Coronary artery (tissue), 2 donors: ENCODE data around the gene PKN1.

Experiments
- DNase-seq: peaks from one replicate; pipeline ENCODE4 v3.0.0-alpha.2; 2017; ENCODE audit warnings: low spot score
- H3K27ac ChIP-seq, 2 donors: fragments of 200-600 bp; sonication (generic); one replicate each; pipeline ENCODE4 v1.5.1; 2016 to 2019
- H3K4me3 ChIP-seq: fragments of 200-600 bp; sonication (generic); 2 replicates; pipeline ENCODE4 v1.5.1; 2016; ENCODE audit warnings: mild to moderate bottlenecking, moderate library complexity
- TF ChIP-seq, protein P1 (sequence below): fragments of 200-600 bp; sonication (generic); IDR thresholded peaks from one replicate; pipeline ENCODE4 v1.5.1; 2019; ENCODE audit warnings: antibody characterized with exemption

The PKN1 gene

DNA sequence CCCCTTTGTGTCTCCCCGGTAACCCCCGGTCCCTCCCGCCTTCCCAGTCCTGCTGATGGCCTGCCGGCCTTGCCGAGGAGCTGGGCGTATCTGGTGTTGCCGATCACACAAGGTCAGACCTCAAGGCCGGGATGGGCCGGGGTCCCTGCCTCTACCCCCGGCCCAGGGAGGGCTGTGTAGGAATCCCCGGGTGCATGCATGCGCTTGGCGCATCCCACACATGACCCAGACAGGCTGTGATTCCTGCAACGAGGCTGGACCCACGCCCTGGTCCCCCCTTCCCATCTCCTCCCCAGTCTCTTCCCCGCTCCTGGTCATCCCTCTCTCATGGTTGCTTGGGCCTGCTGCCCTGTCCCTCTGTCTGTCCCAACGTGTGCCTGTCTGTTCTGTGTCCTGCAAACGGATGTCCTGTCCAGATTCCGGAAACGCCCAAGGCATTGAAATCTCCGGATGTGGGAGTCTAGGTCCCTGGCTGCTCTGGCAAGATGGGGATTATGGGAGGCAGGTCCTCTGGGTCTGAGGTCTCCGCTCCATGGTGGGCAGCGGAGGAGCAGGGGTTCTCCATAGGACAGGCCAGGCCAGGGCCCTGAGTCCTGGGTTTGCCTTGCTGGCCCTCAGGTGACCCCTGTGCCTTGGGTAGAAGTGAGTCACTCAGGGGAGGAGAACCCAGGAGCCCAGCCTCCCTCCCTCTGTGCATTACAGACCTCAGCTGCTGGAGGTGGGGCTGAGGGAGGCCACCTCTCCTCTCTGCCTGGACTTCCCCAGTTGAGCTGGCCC is 1.6 kb downstream of the PKN1 start:
- peak; percentile 88 for DNase-seq
- Histone ChIP-seq H3K27ac (peak overlapping the region; percentile 66 to 89), H3K4me3 (peak overlapping the region; percentile 79)
- TF ChIP-seq, protein P1, sequence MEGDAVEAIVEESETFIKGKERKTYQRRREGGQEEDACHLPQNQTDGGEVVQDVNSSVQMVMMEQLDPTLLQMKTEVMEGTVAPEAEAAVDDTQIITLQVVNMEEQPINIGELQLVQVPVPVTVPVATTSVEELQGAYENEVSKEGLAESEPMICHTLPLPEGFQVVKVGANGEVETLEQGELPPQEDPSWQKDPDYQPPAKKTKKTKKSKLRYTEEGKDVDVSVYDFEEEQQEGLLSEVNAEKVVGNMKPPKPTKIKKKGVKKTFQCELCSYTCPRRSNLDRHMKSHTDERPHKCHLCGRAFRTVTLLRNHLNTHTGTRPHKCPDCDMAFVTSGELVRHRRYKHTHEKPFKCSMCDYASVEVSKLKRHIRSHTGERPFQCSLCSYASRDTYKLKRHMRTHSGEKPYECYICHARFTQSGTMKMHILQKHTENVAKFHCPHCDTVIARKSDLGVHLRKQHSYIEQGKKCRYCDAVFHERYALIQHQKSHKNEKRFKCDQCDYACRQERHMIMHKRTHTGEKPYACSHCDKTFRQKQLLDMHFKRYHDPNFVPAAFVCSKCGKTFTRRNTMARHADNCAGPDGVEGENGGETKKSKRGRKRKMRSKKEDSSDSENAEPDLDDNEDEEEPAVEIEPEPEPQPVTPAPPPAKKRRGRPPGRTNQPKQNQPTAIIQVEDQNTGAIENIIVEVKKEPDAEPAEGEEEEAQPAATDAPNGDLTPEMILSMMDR = no peak

DNA sequence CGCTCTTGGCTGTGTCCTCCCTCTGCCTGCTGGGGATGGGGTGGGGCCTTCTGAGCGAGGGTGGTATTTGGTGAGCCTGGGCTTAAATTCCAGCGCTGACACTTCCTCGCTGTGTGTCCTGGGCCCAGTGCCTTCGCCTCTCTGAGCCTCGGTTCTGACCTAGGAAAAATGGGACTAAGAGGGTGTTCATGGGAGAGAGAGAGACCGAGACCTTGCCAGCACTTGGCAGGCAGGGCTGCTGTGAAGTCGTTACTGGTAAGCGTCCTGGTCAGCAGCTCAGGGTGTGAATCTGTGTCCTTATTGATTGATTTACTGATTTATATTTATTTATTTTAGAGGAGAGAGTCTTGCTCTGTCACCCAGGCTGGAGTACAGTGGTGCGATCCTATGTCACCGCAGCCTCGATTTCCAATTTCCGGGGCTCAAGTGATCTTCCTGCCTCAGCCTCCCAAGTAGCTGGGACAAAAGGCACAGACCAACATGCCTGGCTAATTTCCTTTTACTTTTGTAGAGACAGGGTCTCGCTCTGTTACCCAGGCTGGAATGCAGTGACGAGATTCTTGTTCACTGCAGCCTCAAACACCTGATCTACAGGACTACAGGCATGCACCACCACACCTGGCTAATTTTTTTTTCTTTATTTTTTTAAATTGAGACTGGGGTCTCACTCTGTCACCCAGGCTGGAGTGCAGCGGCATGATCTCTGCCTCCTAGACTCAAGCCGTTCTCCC is 2.4 kb downstream of the PKN1 start:
- Histone ChIP-seq H3K27ac (peak overlapping the region; percentile 66 to 89), H3K4me3 (peak overlapping the region; percentile 79)
- TF ChIP-seq, protein P1 = no peak
- DNase-seq = no peak

DNA sequence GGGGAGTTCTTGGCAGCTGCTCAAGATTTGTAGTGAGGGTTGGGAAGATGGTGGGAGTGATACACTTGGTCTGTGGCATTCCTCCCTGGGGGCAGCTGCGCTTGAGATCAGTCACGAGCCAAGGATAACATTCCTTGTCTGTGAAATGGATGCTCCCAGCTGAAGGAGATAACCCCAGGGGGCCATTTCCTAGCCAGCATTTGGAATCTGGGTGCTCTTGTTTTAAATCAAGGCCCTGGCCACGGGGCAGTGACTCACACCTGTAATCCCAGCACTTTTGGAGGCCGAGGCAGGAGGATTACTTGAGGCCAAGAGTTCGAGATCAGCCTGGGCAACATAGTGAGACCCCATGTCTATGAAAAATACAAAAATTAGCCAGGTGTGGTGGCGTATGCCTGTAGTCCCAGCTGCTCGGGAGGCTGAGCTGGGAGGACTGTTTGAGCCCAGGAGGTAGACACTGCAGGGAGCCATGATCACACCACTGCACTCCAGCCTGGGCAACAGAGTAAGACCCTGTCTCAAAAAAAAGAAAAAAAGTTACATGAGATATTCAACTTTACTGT is 4.6 kb downstream of the PKN1 start:
- DNase-seq = no peak
- H3K4me3 ChIP-seq = no peak overlapping the region
- TF ChIP-seq, protein P1 = no peak
- H3K27ac ChIP-seq = no peak overlapping the region

DNA sequence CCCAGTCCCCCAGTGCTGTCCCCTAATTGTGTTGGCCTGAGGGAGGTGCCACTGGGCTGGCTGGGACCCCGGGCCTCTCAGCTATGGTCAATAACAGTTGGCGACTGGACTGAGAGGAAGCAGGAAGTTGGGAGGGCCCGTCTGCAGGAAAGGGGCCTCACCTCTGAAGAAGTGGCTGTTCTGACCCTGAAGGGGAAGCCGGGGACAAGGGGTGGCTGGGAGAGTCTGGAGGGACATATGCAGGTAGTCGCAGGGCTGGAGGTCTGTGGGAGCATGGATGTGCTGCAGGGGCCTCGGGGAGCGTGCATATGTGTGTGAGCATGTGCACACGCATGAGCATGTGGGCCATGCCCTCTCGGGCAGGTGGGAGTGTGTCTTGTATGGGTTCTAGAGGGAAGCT is 5.9 kb downstream of the PKN1 start:
- H3K27ac ChIP-seq = no peak overlapping the region
- TF ChIP-seq, protein P1 = no peak

DNA sequence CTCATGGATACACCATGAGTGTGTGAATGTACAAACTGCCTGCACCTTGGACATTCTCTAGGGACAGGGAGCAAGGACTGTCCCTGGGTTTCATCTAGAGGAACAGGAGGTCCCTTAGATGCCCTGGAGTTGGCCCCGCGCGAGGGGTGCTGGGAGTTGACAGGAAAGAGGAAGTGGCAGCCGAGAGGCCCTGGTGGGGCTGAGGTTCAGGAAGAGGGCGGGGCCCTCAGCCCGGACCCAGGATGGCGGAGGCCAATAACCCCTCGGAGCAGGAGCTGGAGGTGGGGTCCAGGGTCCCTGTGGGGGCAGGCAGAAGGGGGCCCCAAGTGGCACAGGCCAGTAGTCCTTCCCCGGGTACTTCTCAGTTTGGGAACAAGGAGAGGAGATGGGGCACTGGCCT is 6.9 kb downstream of the PKN1 start:
- no peak for DNase-seq
- TF ChIP-seq, protein P1 = no peak
- peak overlapping the region in 1 of 2 donors; percentile 62 for H3K27ac ChIP-seq
- peak overlapping the region; percentile 53 for H3K4me3 ChIP-seq

More for the DNA sequence above, 5.9 kb downstream of the PKN1 start:
- DNase-seq = no peak
- no peak overlapping the region for H3K4me3 ChIP-seq

DNA sequence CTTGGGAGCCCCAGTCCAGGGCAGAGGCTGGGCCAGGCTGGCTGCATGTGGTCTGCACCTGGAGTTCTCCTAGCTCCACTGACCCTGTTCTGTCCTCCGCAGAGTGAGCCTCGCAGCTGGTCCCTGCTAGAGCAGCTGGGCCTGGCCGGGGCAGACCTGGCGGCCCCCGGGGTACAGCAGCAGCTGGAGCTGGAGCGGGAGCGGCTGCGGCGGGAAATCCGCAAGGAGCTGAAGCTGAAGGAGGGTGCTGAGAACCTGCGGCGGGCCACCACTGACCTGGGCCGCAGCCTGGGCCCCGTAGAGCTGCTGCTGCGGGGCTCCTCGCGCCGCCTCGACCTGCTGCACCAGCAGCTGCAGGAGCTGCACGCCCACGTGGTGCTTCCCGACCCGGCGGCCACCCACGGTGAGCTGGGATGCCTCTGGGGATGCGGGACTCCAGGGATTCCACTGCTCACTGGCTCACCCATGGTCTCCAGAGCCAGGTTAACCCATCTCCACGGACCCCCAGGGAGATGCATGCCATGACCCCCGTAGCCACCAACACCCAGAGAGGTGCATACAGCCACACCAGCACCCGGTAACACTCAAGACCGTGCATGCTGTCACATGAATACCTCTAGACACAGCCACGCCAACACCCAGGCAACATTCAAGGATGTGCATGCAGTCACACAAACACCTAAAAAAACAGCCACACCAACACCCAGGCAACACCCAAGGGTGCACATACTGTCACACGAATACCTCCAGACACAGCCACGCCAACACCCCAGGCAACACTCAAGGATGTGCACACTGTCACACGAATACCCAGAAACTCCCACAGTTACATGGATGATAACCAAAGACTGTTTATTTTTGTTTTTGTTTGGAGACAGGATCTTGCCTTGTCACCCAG is 8.2 kb downstream of the PKN1 start:
- H3K27ac ChIP-seq = no peak overlapping the region
- no peak for DNase-seq
- TF ChIP-seq, protein P1 = no peak
- H3K4me3 ChIP-seq = no peak overlapping the region
